AG20443 (cell line): Measurements from ENCODE around the gene GGCX.

Source experiments
- DNase-seq: peaks from one replicate; pipeline ENCODE4 v3.0.0; 2012; ENCODE audit warnings: low spot score, mixed read lengths

Gene GGCX

DNA sequence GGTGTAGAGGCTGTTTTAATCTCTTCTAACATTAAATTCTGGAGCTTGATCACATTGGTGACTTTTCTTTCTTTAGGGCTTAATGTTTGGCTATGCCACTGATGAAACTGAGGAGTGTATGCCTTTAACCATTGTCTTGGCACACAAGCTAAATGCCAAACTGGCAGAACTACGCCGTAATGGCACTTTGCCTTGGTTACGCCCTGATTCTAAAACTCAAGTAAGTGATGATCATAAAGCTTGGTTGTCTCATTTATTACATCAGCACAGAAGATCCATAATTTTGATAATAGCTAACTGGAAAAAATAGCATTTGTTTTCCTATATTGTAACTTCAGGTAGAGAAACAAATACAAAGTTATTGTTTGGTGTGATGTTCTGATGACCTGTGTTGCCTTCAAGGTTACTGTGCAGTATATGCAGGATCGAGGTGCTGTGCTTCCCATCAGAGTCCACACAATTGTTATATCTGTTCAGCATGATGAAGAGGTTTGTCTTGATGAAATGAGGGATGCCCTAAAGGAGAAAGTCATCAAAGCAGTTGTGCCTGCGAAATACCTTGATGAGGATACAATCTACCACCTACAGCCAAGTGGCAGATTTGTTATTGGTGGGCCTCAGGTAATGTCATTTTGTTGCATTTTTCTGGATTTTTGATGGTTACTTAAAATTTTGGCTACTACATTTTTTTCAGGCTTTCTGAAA is 19.4 kb downstream of the GGCX start:
- DNase-seq = no peak

GRCh38 chr2:85541262-85541661 is 20.0 kb downstream of the GGCX start:
- DNase-seq = no peak

GRCh38 chr2:85540133-85540648 is 21.1 kb downstream of the GGCX start:
- no peak for DNase-seq

- DNase-seq = peak; percentile 65
Observed at GRCh38 chr2:85539361-85540132, 21.7 kb downstream of the GGCX start.

GRCh38 chr2:85538507-85539360 is 22.6 kb downstream of the GGCX start, which contains the start of gene MAT2A:
Gene MAT2A, plus strand, starts transcription at chr2:85539168. Its CDS starts 120 bp downstream, at chr2:85539288.
- DNase-seq = peak; percentile 97

- DNase-seq = peak; percentile 26
Observed at GRCh38 chr2:85537600-85538506, 23.4 kb downstream of the GGCX start.

- peak; percentile 64 for DNase-seq
Observed at GRCh38 chr2:85536479-85536878, 24.8 kb downstream of the GGCX start.

DNA sequence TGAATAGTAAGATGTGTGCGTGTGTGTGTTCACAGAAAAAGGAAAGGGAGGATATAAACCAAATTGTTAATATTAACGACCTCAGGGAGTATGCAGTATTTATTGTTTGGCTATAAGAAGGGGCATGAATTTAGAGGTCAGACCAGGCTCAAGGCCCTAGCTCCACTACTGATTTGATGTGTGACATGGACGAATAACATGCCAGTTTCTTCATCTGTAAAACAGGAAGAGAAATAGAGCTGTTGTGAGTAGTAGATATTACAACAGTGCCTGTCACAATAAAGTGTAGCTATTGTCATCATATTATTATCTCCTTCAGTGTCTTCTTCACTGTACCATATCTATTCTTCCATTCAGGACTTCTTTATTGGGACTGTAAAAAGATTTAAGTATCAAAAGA is 26.4 kb downstream of the GGCX start:
- DNase-seq = no peak

DNA sequence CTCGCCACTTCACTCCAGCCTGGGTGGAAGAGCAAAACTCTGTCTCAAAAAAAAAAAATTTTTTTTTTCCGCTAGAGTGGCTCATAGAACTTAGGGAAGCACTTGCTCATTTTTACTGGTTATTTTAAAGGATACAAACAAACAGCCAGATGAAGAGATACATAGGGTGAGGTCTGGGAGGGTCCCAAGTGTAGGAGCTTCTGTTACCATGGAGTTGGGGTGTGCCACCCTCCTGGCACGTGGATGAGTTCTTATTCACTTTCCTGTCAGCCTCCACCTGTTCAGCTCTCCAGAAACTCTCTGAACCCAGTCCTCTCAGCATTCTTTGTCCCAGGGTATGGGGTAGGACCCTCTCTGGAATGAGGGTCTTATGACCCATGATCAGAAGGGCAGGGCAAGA is 27.2 kb downstream of the GGCX start:
- DNase-seq = no peak

GRCh38 chr2:85531589-85531988 is 29.7 kb downstream of the GGCX start:
- no peak for DNase-seq

DNA sequence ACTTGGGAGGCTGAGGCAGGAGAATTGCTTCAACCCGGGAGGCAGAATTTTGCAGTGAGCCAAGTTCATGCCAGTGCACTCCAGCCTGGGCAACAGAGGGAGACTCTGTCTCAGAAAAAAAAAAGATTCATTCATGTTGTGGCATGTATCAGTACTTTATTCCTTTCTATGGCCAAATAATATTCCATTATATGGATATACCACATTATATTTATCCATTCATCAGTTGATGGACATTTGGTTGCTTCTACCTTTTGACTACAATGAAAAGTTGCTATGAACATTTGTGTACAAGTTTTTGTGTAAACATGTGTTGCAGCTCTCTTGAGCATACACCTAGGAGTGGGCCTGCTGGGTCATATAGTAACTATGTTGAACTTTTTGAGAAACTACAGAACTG is 31.5 kb downstream of the GGCX start:
- DNase-seq = no peak

DNA sequence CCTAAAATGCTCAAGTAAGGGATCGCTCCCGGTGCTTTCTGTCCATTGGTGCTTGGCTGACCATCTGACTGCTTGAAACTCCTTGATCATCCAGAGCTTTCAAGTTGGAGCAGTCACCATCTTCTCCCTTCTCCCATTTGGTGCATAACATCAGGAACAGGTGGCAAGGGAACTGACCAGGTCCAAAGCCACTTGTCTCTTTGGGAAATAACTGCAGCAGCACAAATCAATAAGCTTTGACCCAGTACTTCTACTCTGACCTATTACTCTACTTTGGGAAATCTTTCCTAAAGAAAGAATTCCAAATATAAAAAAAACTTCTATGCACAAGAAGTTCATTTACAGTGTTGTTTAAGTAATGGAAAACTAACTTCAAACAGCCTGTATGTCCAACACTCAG is 32.9 kb downstream of the GGCX start:
- no peak for DNase-seq

DNA sequence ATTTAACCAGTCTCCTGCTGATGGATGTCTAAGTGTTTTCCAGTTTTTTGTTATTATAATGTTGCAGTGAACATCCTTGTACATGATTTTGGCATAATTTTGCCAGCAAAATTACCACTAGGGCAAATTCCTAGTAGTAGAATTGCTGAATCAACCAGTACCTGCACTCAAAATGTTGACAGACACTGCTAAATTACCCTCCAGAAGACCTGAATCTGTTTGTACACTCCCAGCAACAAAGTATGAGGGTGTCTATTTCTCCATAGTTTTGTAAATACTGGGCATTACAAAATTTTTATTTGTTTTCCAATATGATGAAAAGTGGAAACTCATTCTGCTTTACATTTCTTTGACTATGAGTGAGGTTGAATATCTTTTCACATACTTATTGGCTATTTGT is 33.5 kb downstream of the GGCX start:
- DNase-seq = no peak

- DNase-seq = no peak
Observed at GRCh38 chr2:85525567-85525966, 35.7 kb downstream of the GGCX start.

DNA sequence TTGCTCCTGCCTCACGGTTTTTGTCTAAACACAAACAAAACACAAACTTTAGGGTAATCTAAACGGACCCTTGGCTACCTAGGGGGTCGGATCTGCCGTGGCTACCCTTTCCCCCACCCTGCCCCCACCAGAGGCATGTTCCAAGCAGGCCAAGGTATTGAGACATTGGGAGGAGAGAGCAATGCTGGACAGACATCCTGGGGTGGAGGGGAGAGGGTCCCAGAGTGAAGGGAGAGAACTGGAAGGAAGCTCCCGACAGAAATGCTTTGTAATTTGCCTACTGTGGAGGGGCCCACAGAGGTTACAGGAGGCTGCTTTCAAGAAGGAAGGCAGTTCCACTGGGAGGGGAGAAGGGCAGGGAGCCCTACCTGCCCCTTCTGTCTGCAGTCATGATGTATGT is 36.3 kb downstream of the GGCX start:
- DNase-seq = no peak

DNA sequence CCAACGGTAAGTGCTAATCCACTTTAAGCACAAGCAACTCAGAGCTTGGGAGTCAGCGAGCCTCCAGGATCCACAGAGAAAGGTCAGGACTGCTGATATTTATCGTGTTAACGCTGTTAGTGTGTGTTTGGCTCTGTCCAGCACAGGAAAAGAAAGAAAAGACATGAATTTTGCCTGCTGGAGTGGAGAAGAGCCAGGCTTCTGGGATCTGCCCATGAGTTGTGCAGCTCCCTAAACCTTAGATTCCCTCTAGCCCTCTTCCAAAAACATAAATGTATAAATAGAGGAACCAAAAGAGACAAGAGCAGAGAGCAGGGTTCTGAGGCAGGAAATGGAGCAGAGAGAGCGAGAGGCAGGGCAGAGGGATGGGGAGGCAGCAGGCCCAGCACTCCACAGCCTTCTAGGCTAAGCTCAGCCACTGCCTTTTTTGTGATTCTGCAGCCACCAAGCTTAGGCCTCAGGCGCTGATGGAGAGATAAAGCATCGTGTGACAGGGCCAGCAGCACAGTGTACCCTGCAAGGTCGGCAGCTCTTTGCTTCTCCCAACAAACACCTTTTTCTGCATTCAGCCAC is 36.9 kb downstream of the GGCX start:
- DNase-seq = no peak

- no peak for DNase-seq
Observed at GRCh38 chr2:85523903-85524335, 37.4 kb downstream of the GGCX start.

DNA sequence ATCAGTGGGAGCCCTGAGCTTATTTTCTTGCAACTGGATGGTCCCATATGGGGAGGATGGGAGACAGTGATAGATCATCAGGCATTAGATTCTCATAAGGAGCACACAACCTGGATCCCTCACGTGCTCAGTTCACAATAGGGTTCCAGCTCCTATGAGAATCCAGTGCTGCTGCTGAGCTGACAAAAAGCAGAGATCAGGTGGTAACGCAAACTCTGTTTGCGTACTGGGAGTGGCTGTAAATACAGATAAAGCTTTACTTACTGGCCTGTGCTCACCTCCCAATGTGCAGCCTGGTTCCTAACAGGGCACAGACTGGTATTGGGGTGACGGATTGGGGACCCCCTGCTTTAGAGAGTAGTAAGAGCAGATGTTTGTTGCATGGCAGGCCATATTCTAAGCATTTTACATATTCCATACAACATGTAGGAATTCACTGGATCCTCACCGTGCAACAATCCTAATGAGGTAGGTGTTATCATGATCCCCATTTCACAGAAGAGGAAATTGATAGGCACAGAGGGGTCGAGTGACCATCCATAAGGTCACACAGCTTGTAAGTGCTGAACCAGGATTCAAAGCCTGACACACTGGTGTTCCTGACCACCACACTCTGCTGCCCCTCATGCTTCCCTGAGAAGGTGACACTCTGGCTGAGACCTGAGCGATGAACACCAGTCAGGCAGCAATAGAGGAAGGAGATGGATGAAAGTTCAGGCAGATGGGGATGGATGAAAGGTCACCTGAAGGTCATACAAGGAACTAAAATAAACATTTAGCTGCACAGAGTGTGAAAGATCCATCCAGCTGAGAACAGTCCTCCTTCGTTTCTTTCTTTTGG is 38.0 kb downstream of the GGCX start:
- DNase-seq = no peak

GRCh38 chr2:85522090-85522647 is 39.1 kb downstream of the GGCX start:
- no peak for DNase-seq
